ENCODE measurements around the gene APBB3. TPM values are rescaled to one million over a fixed set of nuclear protein-coding genes. Genes with fewer than 3 reads are reported as not detected.
"Not testable (repeated sequence)": the region's sequence is repeated elsewhere in the genome, so short reads cannot be mapped to it uniquely, and the experiment has no call there.

APBB3 gene
- total RNA-seq, 1 donor from 2014 or later, result 47.8 TPM

DNA sequence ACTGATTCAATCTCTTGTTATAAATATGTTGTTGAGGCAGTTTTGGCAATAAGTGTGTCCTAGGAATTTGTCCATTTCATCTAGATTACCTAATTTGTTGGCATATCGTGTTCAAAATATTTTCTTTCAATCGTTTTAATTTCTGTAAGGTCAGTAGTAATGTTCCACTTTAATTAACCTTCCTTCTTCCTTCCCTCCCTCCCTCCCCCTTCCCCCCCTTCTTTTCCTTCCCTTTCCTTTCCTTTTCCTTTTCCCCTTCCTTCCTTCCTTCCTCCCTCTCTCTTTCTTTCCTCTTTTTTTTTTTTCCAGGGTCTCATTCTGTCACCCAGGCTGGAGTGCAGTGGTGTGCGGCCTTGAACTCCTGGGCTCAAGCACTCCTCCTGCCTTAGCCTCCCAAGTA lies 41.5 kb upstream of the APBB3 start:
- Mint-ChIP-seq H3K9me3 (ENCODE audit: low read depth) (peaks cover 4% of the 10 kb centered on the region), H3K27ac (no peak overlapping the region), H3K4me3 (ENCODE audit: low read depth) (no peak overlapping the region), H3K36me3 (ENCODE audit: insufficient read depth) (no peaks in the 10 kb centered on the region), H3K4me1 (ENCODE audit: low read depth) (no peaks in the 10 kb centered on the region), H3K27me3 (no peaks in the 10 kb centered on the region)
- TF ChIP-seq, protein P1, sequence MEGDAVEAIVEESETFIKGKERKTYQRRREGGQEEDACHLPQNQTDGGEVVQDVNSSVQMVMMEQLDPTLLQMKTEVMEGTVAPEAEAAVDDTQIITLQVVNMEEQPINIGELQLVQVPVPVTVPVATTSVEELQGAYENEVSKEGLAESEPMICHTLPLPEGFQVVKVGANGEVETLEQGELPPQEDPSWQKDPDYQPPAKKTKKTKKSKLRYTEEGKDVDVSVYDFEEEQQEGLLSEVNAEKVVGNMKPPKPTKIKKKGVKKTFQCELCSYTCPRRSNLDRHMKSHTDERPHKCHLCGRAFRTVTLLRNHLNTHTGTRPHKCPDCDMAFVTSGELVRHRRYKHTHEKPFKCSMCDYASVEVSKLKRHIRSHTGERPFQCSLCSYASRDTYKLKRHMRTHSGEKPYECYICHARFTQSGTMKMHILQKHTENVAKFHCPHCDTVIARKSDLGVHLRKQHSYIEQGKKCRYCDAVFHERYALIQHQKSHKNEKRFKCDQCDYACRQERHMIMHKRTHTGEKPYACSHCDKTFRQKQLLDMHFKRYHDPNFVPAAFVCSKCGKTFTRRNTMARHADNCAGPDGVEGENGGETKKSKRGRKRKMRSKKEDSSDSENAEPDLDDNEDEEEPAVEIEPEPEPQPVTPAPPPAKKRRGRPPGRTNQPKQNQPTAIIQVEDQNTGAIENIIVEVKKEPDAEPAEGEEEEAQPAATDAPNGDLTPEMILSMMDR (IDR thresholded peaks at IDR 0.05; ENCODE audit: unreplicated experiment), result no peak
- DNase-seq (ENCODE audit: low spot score, unreplicated experiment), result no peak

DNA sequence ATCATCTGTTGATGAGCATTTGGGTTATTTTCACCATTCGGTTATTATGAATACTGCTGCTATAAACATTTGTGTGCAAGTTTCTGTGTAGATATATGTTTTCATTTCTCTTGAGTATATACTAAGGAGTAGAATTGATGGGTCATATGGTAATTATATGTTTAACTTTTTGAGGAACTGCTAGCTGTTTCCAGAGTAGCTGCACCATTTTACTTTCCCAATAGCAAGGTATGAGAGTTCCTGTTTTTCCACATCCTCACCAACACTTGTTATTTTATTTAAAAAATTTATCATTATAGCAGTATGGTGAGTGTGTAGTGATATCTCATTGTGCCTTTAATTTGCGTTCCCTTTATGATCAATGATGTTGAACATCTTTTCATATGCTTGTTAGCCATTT lies 39.3 kb upstream of the APBB3 start:
- Mint-ChIP-seq H3K27ac (no peak overlapping the region), H3K4me1 (ENCODE audit: low read depth) (no peaks in the 10 kb centered on the region), H3K9me3 (ENCODE audit: low read depth) (no peaks in the 10 kb centered on the region), H3K4me3 (ENCODE audit: low read depth) (no peak overlapping the region), H3K27me3 (no peaks in the 10 kb centered on the region), H3K36me3 (ENCODE audit: insufficient read depth) (no peaks in the 10 kb centered on the region)
- DNase-seq (ENCODE audit: low spot score, unreplicated experiment), result no peak
- TF ChIP-seq, protein P1 (IDR thresholded peaks at IDR 0.05; ENCODE audit: unreplicated experiment), result no peak

DNA sequence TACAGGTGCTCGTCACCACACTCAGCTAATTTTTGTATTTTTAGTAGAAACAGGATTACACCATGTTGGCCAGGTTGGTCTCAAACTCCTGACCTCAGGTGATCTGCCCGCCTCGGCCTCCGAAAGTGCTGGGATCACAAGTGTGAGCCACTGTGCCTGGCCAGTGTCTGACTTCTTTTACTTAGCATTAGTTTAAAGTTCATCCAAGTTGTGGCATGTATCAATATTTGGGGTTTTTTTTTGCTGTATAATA lies 39.0 kb upstream of the APBB3 start:
- not testable (repeated sequence) for DNase-seq (ENCODE audit: low spot score, unreplicated experiment); H3K36me3 Mint-ChIP-seq (ENCODE audit: insufficient read depth); H3K27ac Mint-ChIP-seq; H3K9me3 Mint-ChIP-seq (ENCODE audit: low read depth); H3K27me3 Mint-ChIP-seq; H3K4me1 Mint-ChIP-seq (ENCODE audit: low read depth); H3K4me3 Mint-ChIP-seq (ENCODE audit: low read depth)

DNA sequence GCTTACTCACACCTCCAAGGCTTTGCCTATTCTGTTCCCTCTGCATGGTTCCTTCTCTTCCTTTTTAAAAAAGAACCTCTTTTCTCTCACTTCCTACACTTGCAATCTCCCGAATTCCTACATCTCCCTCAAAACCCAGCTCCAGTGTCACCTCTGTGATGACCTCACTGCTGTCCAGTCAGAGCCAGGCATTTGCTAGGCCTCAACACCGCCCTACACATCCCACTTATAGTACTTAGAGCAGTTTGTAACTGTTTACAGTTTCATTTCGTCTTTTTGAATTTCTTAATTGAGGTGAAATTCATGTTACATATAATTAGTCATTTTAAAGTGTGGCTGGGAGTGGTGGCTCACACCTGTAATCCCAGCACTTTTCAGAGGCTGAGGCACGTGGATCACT lies 37.7 kb upstream of the APBB3 start:
- H3K27me3 Mint-ChIP-seq, result no peaks in the 10 kb centered on the region
- no peak for DNase-seq (ENCODE audit: low spot score, unreplicated experiment)
- H3K27ac Mint-ChIP-seq, result no peak overlapping the region
- no peaks in the 10 kb centered on the region for H3K9me3 Mint-ChIP-seq (ENCODE audit: low read depth)
- H3K4me1 Mint-ChIP-seq (ENCODE audit: low read depth), result no peaks in the 10 kb centered on the region
- H3K4me3 Mint-ChIP-seq (ENCODE audit: low read depth), result no peak overlapping the region
- no peaks in the 10 kb centered on the region for H3K36me3 Mint-ChIP-seq (ENCODE audit: insufficient read depth)
- TF ChIP-seq, protein P1 (IDR thresholded peaks at IDR 0.05; ENCODE audit: unreplicated experiment), result no peak

DNA sequence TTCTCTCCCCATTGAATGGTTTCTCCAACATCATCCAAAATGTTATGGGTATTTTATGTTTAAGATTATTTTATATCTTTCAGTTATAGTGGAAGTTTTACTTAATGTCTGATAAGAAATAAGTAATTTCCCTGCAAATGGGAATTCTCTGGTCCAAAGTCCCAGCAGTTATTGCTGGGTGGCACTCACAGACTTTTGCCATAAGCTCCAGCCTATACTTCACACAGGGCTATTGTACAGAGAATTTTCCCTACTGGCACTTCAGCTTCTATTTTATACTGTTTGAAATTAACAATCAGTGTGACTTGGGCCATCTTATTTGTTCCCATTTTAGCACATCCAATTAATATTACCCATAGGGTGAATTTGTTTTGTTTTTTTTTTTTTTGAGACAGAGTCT lies 35.7 kb upstream of the APBB3 start:
- Mint-ChIP-seq H3K9me3 (ENCODE audit: low read depth) (no peaks in the 10 kb centered on the region), H3K4me1 (ENCODE audit: low read depth) (no peaks in the 10 kb centered on the region), H3K27ac (no peak overlapping the region), H3K36me3 (ENCODE audit: insufficient read depth) (no peaks in the 10 kb centered on the region), H3K4me3 (ENCODE audit: low read depth) (no peak overlapping the region), H3K27me3 (peaks cover 3% of the 10 kb centered on the region)
- DNase-seq (ENCODE audit: low spot score, unreplicated experiment), result no peak
- TF ChIP-seq, protein P1 (IDR thresholded peaks at IDR 0.05; ENCODE audit: unreplicated experiment), result no peak

DNA sequence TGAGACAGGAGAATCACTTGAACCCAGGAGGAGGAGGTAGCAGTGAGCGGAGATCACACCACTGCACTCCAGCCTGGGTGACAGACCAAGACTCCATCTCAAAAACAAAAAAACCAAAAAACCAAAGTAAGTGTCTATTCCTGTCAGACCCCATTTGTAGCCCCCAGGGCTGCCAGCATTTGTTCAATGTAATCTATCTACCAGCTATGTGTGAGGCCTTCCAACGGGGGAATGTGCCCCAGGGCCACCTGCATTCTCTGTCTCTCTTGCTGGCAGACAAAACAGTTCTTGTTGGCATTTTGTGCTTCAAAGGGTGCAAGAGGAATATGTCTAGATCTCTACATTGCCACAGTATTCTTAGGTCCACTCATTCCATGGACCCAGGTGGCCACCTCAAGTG lies 34.4 kb upstream of the APBB3 start:
- H3K27ac Mint-ChIP-seq, result no peak overlapping the region
- H3K27me3 Mint-ChIP-seq, result peaks cover 3% of the 10 kb centered on the region
- no peak for DNase-seq (ENCODE audit: low spot score, unreplicated experiment)
- H3K36me3 Mint-ChIP-seq (ENCODE audit: insufficient read depth), result no peaks in the 10 kb centered on the region
- TF ChIP-seq, protein P1 (IDR thresholded peaks at IDR 0.05; ENCODE audit: unreplicated experiment), result no peak
- H3K4me1 Mint-ChIP-seq (ENCODE audit: low read depth), result no peaks in the 10 kb centered on the region
- H3K4me3 Mint-ChIP-seq (ENCODE audit: low read depth), result no peak overlapping the region
- no peaks in the 10 kb centered on the region for H3K9me3 Mint-ChIP-seq (ENCODE audit: low read depth)

Data from progenitor cell of endocrine pancreas (in vitro differentiated cells).